IMR-90 (cell line): Measurements from ENCODE around the gene ZNF407. TPM values are rescaled to one million over a fixed set of nuclear protein-coding genes. Genes with fewer than 3 reads are reported as not detected.

ENCODE experiments used
- ATAC-seq: fragments of 200-7000 bp; cut with Tn5 transposase; 2 replicates; pipeline ENCODE4 v1.9.1; 2020; ENCODE audit warnings: low read depth, mild to moderate bottlenecking, moderate library complexity
- BruUV-seq: library from RNA; stranded (reverse); fragments of 400-500 nt; replicated peaks from 2 replicates; lab custom pipeline; 2021; lab: Mats Ljungman, UMichigan
- CTCF ChIA-PET: fragments of 300-600 bp; formaldehyde crosslinking; extraction: SDS; loops from one replicate; lab custom pipeline; 2021; ENCODE audit warnings: antibody characterized with exemption; lab: Yijun Ruan, JAX
- POLR2A ChIA-PET: fragments of 300-600 bp; sonication (Branson Sonifier 250); formaldehyde crosslinking; loops from one replicate; lab custom pipeline; 2022; ENCODE audit warnings: antibody characterized with exemption; ENCODE audit not compliant: unreplicated experiment; lab: Charles Lee
- DNase-seq: peaks from one replicate; pipeline ENCODE4 v3.0.0; 2013
- H2AFZ ChIP-seq: replicated peaks from 2 replicates; pipeline ENCODE3; 2013; ENCODE audit warnings: low read length, mild to moderate bottlenecking; ENCODE audit not compliant: poor library complexity
- H2AK5ac ChIP-seq: 2 replicates; pipeline ENCODE4 v1.6.1; 2013; ENCODE audit warnings: low read depth, low read length, inconsistent platforms
- H2AK9ac ChIP-seq: replicated peaks from 2 replicates; pipeline ENCODE3; 2013; ENCODE audit warnings: mild to moderate bottlenecking, low read depth, low read length, moderate library complexity; ENCODE audit not compliant: poor library complexity
- H2BK120ac ChIP-seq: 2 replicates; pipeline ENCODE4 v1.6.1; 2013; ENCODE audit warnings: low read depth, low read length, inconsistent platforms
- H2BK15ac ChIP-seq: 3 replicates; pipeline ENCODE4 v1.6.1; 2013; ENCODE audit warnings: low read depth, low read length, inconsistent platforms
- H2BK20ac ChIP-seq: 2 replicates; pipeline ENCODE4 v1.6.1; 2013; ENCODE audit warnings: low read depth, mild to moderate bottlenecking, inconsistent platforms, low read length, moderate library complexity
- H2BK5ac ChIP-seq: 2 replicates; pipeline ENCODE4 v1.6.1; 2013; ENCODE audit warnings: mild to moderate bottlenecking, low read depth, low read length, inconsistent platforms; ENCODE audit not compliant: poor library complexity, severe bottlenecking
- H3K14ac ChIP-seq: replicated peaks from 2 replicates; pipeline ENCODE4 v1.6.1; 2013; ENCODE audit warnings: low read depth, low read length, inconsistent platforms
- H3K18ac ChIP-seq: 2 replicates; pipeline ENCODE4 v1.6.1; 2013; ENCODE audit warnings: low read depth, low read length, control low read depth
- H3K23ac ChIP-seq: 2 replicates; pipeline ENCODE4 v1.6.1; 2013; ENCODE audit warnings: low read depth, low read length, inconsistent platforms
- H3K27ac ChIP-seq: 2 replicates; pipeline ENCODE4 v1.5.1; 2013; ENCODE audit warnings: mild to moderate bottlenecking, control low read depth, low read length; ENCODE audit not compliant: insufficient read depth
- H3K27me3 ChIP-seq: 2 replicates; pipeline ENCODE4 v1.6.1; 2013; ENCODE audit warnings: low read length; ENCODE audit not compliant: control insufficient read depth, insufficient read depth
- H3K36me3 ChIP-seq: 2 replicates; pipeline ENCODE4 v1.6.1; 2013; ENCODE audit warnings: low read length, mixed read lengths; ENCODE audit not compliant: control insufficient read depth, insufficient read depth
- H3K4ac ChIP-seq: 2 replicates; pipeline ENCODE4 v1.6.1; 2013; ENCODE audit warnings: low read depth, low read length, inconsistent platforms
- H3K4me1 ChIP-seq: 2 replicates; pipeline ENCODE4 v1.6.1; 2013; ENCODE audit warnings: low read length, mixed read lengths; ENCODE audit not compliant: control insufficient read depth, insufficient read depth
- H3K4me2 ChIP-seq: 2 replicates; pipeline ENCODE4 v1.6.1; 2013; ENCODE audit warnings: low read depth, mild to moderate bottlenecking, control low read depth, low read length, moderate library complexity
- H3K4me3 ChIP-seq: 2 replicates; pipeline ENCODE4 v1.5.1; 2013; ENCODE audit warnings: low read depth, mild to moderate bottlenecking, control low read depth, low read length, moderate library complexity; ENCODE audit not compliant: insufficient read depth
- H3K56ac ChIP-seq: 2 replicates; pipeline ENCODE4 v1.6.1; 2013; ENCODE audit warnings: low read length, inconsistent platforms; ENCODE audit not compliant: insufficient read depth; ENCODE audit errors: extremely low read depth
- H3K79me1 ChIP-seq, 2 experiments: 2 replicates each; pipeline ENCODE4 v1.6.1; 2013; ENCODE audit warnings: low read length in 2 of 2, inconsistent platforms in 1 of 2, low read depth in 1 of 2
- H3K9ac ChIP-seq: 2 replicates; pipeline ENCODE4 v1.6.1; 2013; ENCODE audit warnings: low read depth, low read length, control low read depth
- H3K9me1 ChIP-seq: 2 replicates; pipeline ENCODE4 v1.6.1; 2013; ENCODE audit warnings: low read length, inconsistent platforms; ENCODE audit not compliant: insufficient read depth
- H3K9me3 ChIP-seq: 2 replicates; pipeline ENCODE4 v1.6.1; 2013; ENCODE audit warnings: low read length; ENCODE audit not compliant: control insufficient read depth, insufficient read depth
- H4K20me1 ChIP-seq: 2 replicates; pipeline ENCODE4 v1.6.1; 2013; ENCODE audit warnings: low read length, inconsistent platforms; ENCODE audit not compliant: insufficient read depth
- H4K5ac ChIP-seq: 2 replicates; pipeline ENCODE4 v1.6.1; 2013; ENCODE audit warnings: mild to moderate bottlenecking, low read depth, low read length, control low read depth
- H4K8ac ChIP-seq, 2 experiments: 2 replicates each; pipeline ENCODE4 v1.6.1; 2013; ENCODE audit warnings: low read depth in 2 of 2, low read length in 2 of 2, control low read depth in 1 of 2, inconsistent platforms in 1 of 2
- H4K91ac ChIP-seq: 2 replicates; pipeline ENCODE4 v1.6.1; 2013; ENCODE audit warnings: low read depth, low read length, inconsistent platforms; ENCODE audit not compliant: insufficient read depth
- CEBPB ChIP-seq: IDR thresholded peaks from 2 replicates; pipeline ENCODE4 v1.6.1; 2012; ENCODE audit warnings: low read depth, low read length, improper control_type of control experiment
- SMC3 ChIP-seq: fragments of 150-350 bp; IDR thresholded peaks from 2 replicates; pipeline ENCODE4 v1.6.1; 2016; ENCODE audit warnings: low read depth, mild to moderate bottlenecking, antibody characterized with exemption, low read length, moderate library complexity
- WGBS, 2 experiments: methylation state at CpG; one replicate each; pipeline versions ENCODE4 v1.1.5 to v1.1.7; 2013; ENCODE audit warnings: missing lambda C conversion rate in 2 of 2; ENCODE audit not compliant: insufficient read length in 1 of 2; ENCODE audit errors: extremely low coverage in 2 of 2; 5-methylcytosine and 5-hydroxymethylcytosine counted together
- dilution Hi-C: fragments of 300-500 bp; cut with HindIII; formaldehyde crosslinking; loops from one replicate; pipeline ENCODE4 v1.14.3; 2018; ENCODE audit warnings: low sequenced_read_pairs; ENCODE audit not compliant: unreplicated experiment
- in situ Hi-C: fragments of 300-500 bp; cut with MboI; formaldehyde crosslinking; loops from 3 replicates; pipeline ENCODE4 v1.14.3; 2019; ENCODE audit warnings: low sequenced_read_pairs, inconsistent platforms, mixed read lengths
- intact Hi-C: fragments of 100-400 bp; cut with micrococcal nuclease; formaldehyde crosslinking; loops from 2 replicates; pipeline ENCODE4 v1.10.0; 2022
- polyA plus RNA-seq, 3 experiments: library from polyadenylated mRNA; depleted of rRNA; stranded (reverse); fragments of >200 nt; gene quantifications; 2 replicates each; pipeline ENCODE4 v1.2.3, GENCODE V29; 2012; ENCODE audit warnings: low replicate concordance in 1 of 3
- total RNA-seq: library from RNA; depleted of rRNA; stranded (reverse); fragments of >200 nt; gene quantifications from 2 replicates; pipeline ENCODE4 v1.2.3, GENCODE V29; 2012

ZNF407 gene
- total and polyA plus RNA-seq, 2 of the 4 experiments (the other 2 are of a cell fraction), result 3.1 to 20.1 TPM

GRCh38 chr18:74982946-74983635, 385.4 kb downstream of the ZNF407 start:
- no peak overlapping the region; the same call in 1 of the 2 replicates for H3K18ac ChIP-seq
- no peak overlapping the region for H2AK9ac ChIP-seq
- peaks cover 4% of the 10 kb centered on the region; the same call in 1 of the 2 replicates for H3K9me1 ChIP-seq
- no peak overlapping the region for H2AFZ ChIP-seq
- H3K79me1 ChIP-seq, result 0 out of 4 replicates have a peak, but pooled peaks cover 0 to 3% of the 10 kb centered on the region in 2 experiments
- DNase-seq, result no peak
- no peak overlapping the region for H3K4ac ChIP-seq
- H3K9me3 ChIP-seq, result no peaks in the 10 kb centered on the region
- no peak for ATAC-seq
- intact Hi-C loops (no loop called here), in situ Hi-C loops (no loop called here), dilution Hi-C loops (no loop called here)
- no peak overlapping the region for H4K91ac ChIP-seq
- no peaks in the 10 kb centered on the region for H4K20me1 ChIP-seq
- H3K9ac ChIP-seq, result no peak overlapping the region
- H2BK5ac ChIP-seq, result no peak overlapping the region
- H2AK5ac ChIP-seq, result no peak overlapping the region
- no peak overlapping the region for H2BK120ac ChIP-seq
- no peak overlapping the region for H2BK15ac ChIP-seq
- H3K27ac ChIP-seq, result no peak overlapping the region
- TF ChIP-seq SMC3 (no peak), CEBPB (peak; percentile 75)
- BruUV-seq, result no TSS peak
- no CpG with 5 or more reads among the region's 6 CpGs for WGBS, 2 experiments
- H3K4me2 ChIP-seq, result no peak overlapping the region
- no peaks in the 10 kb centered on the region for H3K27me3 ChIP-seq
- ChIA-PET CTCF (interaction anchor here (0.7 kb wide), 2 partner anchors 560 to 1597 kb away, joined by 5 to 6 read pairs; no protein-coding TSS in a partner anchor), POLR2A (no interaction called here)
- no peak overlapping the region for H3K23ac ChIP-seq
- H2BK20ac ChIP-seq, result no peak overlapping the region
- no peak overlapping the region for H4K8ac ChIP-seq
- H3K4me1 ChIP-seq, result 0 out of 2 replicates have a peak, but pooled peaks cover 1% of the 10 kb centered on the region
- no peak overlapping the region for H4K5ac ChIP-seq
- H3K4me3 ChIP-seq, result no peak overlapping the region
- 0 out of 2 replicates have a peak overlapping the region, but pooled peaks have one; percentile 28 for H3K14ac ChIP-seq
- no peak overlapping the region for H3K56ac ChIP-seq
- H3K36me3 ChIP-seq, result no peaks in the 10 kb centered on the region
